SHP77 treated with DMSO at 0.1 percent for 48 hours (cell line): Measurements from ENCODE around the gene PTRH1.
A peak's percentile ranks its signal among the peaks of the same experiment; 100 is the strongest.

Experiments
- DNase-seq: peaks from one replicate; lab custom pipeline; 2025; lab: John Stamatoyannopoulos, UW

The PTRH1 gene

DNA sequence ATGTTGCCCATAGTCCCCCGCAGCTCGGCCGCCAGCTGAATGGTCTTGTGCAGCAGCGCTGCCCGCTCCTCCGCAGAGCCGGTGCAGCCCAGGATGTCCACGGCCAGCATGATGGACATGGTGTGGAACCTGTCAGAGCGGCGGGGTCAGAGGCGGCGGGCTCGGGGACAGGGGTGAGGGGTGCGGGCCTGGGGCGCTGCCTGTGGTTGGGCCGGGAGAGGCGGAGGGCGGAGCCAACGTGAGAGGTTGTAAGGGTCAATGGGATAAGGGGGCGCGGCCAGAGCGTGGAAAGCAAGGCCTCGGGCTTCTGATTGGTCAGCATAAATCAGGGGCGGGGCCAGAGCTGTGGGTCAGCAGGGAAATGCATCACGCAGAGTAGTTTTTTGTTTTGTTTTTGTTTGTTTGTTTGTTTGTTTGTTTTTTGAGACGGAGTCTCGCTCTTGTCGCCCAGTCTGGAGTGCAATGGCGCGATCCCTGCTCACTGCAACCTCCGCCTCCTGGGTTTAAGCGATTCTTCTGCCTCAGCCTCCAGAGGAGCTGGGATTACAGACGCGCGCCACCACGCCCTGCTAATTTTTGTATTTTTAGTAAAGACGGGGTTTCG, 26.5 kb upstream of the PTRH1 start:
- DNase-seq, result no peak

- DNase-seq, result no peak
Measured at GRCh38 chr9:127739614-127740330, 24.3 kb upstream of the PTRH1 start.

- no peak for DNase-seq
Measured at GRCh38 chr9:127738666-127739065, 23.2 kb upstream of the PTRH1 start.

- no peak for DNase-seq
Measured at GRCh38 chr9:127735530-127736185, 20.2 kb upstream of the PTRH1 start.

DNA sequence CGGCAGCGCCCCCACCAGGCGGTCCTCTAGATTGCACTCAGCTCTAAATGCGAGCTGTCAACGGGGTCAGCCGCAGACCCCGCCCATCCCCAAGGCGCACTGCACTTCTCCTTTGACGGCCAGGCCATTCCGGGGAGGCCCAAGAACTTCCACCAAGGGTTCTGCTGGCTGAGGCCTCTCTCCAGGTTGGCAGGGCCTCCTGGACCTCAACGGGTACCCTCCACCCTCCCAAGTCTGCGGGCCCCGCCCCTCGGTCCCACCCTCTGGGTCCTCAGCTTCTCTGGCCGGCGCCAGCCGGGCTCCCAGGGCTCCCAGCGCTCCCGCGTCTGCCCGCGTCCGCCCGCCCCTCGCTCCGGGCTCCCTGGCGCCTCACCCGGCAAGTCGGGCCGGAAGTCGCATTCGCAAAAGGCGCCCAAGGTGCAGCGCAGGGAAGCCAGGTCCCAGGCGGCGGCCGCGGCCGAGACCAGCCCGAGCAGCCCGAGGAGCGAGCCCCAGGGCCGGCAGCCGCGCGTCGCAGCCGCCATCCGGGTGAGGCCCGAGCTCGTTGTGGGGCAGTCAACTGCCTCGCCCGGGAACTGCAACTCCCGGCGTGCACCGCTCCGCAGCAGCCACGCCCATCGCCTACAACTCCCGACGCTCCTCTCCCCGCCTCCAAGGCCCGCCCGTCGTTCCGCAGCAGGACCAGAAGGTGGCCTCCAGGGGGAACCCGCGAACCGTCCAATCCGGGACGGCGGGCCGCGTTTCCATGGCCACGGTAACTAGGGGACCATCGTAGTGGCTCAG, 19.5 kb upstream of the PTRH1 start, which contains the start of gene TOR2A:
Gene TOR2A (minus strand): TSS at position 548 of the 783 bp plus-strand sequence. CDS start 24 bp downstream, at position 524.
- DNase-seq, result peak; percentile 89

DNA sequence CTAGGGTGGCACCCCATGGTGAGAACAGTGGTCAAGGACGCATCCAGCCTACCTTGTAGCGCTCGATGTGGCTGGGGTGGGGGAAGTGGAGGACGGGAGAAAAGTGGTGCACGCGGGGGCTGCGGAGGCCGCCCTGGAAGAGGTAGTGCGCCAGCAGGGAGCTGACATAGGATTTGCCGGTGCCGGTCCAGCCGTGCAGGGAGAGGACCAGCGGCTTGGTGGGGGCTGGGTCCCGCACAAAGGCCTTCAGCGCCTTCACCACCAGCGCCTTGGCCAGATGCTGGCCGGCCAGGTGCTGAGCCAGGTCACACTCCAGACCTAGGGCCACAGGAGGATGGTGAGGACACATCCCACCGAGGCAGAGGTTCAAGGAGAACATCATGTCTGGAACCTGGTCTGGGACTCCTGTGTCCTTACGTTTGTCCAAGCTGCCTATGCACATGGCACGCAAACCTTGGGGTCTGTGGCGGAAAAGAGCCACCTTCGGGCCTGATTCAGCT, 18.8 kb upstream of the PTRH1 start:
- no peak for DNase-seq

DNA sequence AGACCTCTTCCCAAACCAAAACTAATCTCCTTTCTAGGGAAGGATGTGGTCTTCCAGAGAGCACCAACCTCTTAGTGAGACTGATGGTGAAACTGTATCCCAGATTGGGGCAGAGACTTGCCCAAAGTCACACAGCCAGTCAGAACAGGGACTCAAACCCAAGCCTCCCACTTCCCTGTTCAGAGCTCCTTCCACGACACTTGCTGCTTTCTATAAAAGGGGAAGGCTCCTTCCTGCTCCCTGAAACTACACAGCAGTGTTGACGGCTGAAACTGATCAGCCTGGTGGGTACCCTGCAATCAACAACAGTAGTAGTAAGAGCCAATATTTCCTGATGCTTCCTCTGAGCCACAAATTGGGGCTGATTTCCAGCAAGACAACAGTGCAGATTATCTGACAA, 18.2 kb upstream of the PTRH1 start:
- DNase-seq, result no peak

- no peak for DNase-seq
Measured at GRCh38 chr9:127732444-127732843, 17.0 kb upstream of the PTRH1 start.

DNA sequence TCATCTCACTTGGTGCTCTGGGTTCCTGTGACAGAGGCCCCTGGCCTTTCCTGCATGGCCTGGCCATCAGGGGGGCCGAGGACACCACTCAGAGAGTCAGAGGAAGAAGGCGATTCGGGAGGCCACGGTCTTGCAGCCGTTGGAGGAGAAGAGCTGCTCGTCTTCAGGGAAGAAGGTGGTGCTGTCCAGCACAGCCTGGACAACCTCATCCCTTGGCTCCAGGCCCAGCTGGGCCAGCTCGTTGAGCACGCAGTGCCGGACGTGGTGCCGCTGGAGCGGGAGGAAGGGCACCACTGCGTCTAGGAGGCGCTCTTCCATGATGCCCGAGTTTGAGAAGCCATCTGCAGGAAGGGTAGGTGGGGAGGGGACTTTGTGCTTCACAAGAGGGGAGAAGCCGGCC, 16.5 kb upstream of the PTRH1 start:
- no peak for DNase-seq

DNA sequence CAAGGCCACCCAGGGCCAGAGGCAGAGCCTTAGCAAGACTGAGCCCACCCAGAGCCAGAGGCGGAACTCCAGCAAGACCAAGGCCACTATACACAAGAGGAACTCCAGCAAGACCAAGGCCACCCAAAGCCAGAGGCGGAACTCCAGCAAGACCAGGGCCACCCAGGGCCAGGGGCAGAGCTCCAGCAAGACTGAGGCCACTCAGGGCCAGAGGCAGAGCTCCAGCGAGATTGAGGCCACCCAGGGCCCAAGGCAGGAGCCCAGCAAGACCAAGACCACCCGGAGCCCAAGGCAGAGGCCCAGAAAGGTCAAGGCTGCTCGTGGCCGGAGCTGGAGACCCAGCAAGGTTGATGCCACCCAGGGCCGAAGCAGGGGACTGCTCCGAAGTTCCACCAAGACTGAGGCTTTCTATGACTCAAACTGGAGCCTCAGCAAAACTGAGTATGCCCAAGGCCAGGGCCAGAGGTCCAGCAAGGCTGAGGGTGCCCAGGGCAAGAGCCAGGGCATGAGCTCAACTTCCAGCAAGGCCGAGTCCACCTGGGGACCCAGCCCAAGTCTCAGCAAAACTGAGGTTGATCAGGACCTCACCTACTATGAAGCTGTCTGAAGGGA, 15.4 kb upstream of the PTRH1 start:
- DNase-seq, result no peak

DNA sequence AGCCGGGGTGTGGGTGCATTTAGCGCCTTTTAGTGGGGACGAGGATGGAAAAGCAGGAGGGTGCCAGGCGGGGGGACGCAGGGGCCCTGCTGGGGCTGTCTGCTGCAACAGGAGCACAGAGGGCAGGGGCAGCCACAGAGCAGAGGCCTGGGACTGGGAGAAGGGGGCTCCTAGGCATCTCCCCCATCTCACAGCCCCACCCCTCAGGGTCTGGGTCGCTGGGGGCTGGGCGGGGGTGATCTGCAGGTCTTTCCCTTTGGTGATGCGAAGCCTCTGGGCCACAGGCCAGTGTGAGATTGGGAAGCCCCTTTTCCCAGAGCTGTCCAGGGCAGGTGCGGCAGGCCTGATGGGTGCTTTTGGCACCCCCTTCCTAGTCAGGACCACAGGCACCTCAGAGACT, 14.8 kb upstream of the PTRH1 start:
- no peak for DNase-seq

GRCh38 chr9:127729522-127730256, 14.2 kb upstream of the PTRH1 start:
- DNase-seq, result no peak

GRCh38 chr9:127728808-127729207, 13.3 kb upstream of the PTRH1 start:
- no peak for DNase-seq

DNA sequence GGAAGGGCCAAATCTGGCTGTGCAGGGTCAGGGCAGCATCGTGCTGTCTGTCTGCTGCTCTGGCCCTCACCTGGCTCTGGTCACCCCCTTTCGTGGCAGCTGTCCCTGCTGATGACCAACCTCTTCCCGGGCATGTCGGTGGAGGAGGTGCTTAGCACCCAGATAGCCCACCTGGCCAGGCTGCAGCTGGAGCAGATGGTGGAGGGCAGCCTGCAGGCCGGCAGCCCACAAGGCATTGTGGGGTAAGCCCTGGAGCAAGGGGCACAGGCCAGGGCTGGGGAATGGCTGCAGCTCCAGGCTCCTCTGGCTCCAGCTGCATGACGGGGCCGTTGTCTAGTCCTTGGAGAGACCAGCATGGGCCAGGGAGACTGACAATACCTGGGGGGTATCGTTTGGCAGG, 11.4 kb upstream of the PTRH1 start:
- DNase-seq, result peak; percentile 42

DNA sequence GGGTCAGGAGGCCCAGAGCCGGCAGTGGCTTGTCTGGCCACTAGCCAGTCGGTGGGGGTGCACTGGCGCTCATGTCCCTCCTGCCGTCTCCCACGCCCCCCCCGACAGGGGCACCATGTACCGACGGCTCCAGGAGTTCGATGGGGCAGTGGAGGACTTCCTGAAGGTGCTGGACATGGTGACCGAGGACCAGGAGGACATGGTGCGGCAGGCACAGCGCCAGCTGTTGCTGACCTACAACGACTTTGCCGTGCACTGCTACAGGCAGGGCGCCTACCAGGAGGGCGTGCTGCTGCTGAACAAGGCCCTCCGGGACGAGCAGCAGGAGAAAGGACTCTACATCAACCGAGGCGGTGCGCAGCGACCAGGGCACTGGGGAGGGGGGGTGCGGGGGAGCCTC, 8.5 kb upstream of the PTRH1 start:
- peak; percentile 38 for DNase-seq

DNA sequence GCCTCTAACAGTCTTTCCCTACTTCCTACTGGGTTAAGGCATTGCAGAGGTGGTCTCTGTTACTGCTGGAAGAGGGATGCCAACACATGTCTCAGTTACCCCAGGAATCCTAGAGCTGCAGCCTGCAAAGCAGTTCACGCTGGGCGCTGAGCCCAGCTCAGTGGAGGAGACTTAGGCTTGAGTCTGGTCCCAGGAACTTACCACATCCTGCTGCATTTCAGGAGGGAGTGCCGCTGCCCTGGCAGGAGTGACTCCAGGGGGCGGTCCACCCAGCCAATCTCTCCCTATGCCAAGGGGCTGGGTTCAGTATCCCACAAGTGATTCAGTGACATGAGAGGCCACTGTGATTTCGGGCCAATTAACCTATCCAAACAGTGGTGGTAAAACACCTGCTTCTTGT, 8.0 kb upstream of the PTRH1 start:
- DNase-seq, result no peak

- DNase-seq, result no peak
Measured at GRCh38 chr9:127723013-127723412, 7.5 kb upstream of the PTRH1 start.

DNA sequence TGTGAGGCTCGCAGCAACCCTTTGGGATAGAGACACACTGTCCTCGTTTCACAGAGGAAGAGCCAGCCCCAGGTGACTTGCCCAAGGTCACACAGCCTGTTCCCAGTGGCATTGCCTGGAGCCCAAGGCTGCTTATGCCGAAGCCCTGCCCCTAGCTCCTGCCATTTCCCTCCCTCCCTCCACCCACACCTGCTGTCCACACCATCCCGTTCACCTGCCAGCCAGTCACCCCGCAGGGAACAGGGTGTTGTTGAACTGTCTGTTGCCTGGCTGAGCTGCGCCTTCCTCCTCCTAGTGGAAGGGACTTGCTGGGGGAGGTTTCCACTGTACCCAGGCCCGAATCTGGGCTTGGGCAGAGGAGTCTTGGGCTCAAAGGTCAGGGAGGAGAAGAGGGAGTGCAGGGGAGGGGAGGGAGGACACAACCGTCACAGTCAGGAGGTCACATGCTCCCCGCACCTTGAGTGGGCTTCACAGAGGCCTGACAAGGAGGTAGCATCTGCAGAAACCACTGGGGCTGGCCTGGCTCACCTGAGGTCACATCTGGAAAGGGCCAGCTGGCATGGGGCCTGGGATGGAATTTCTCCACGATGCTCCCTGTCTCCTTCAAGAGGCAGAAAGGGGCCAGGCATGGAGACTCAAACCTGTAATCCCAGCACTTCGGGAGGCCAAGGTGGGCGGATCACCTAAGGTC, 6.7 kb upstream of the PTRH1 start:
- no peak for DNase-seq

- DNase-seq, result no peak
Measured at GRCh38 chr9:127721391-127721821, 5.9 kb upstream of the PTRH1 start.

DNA sequence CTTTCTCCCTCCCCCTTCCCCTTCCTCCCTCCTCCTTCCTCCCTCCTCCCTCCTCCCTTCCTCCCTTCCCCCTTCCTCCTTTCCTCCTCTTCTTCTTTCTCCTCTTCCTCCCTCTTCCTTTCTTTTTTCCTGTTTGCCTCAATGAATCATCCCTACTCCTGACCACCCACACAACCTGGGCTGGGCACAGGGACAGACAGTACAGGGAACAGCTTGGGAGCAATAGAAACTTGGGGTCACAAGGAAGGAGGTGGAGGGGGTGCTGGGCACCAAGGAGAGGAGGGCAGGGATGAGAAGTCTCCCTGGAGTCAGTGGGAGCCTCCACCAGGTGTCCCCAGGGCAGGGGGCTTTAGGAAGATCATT, 5.4 kb upstream of the PTRH1 start:
- DNase-seq, result no peak
